ENCODE results near the gene RBM15. TPM values are rescaled to one million over a fixed set of nuclear protein-coding genes. Genes with fewer than 3 reads are reported as not detected.

Gene RBM15
- polyA plus RNA-seq, 1 of the 3 experiments (the other 2 are of a cell fraction), result 3.8 TPM

- Histone ChIP-seq H3K27ac (ENCODE audit: low read depth in 2 of 2, low read length in 1 of 2) (peak overlapping the region; percentile 98 to 99), H3K4me1 (ENCODE audit: control insufficient read depth in 1 of 2, insufficient read depth in 2 of 2, low read depth in 1 of 2, low read length in 1 of 2) (peaks cover 28 to 44% of the 10 kb centered on the region in 2 experiments), H4K20me1 (ENCODE audit: insufficient read depth) (peaks cover 37% of the 10 kb centered on the region), H3F3A (replicated peaks; ENCODE audit: insufficient read depth) (peaks cover 16% of the 10 kb centered on the region), H3K4me2 (peak overlapping the region; percentile 95), H3K79me2 (ENCODE audit: insufficient read depth) (peaks cover 48% of the 10 kb centered on the region), H3K9me3 (no peaks in the 10 kb centered on the region), H3K36me3 (replicated peaks in 1 of 2; ENCODE audit: control insufficient read depth in 1 of 2, insufficient read depth in 2 of 2, low read length in 1 of 2) (peaks cover 26 to 31% of the 10 kb centered on the region in 2 experiments), H3K27me3 (ENCODE audit: insufficient read depth) (no peaks in the 10 kb centered on the region), H2AFZ (ENCODE audit: low read depth) (peak overlapping the region; percentile 91), H3K4me3 (ENCODE audit: low read depth in 2 of 2, low read length in 1 of 2) (peak overlapping the region; percentile 81 to 99), H3K9ac (peak overlapping the region; percentile 91), H3K9me2 (no peaks in the 10 kb centered on the region)
- CTCF ChIA-PET, result interaction anchor here (0.9 to 10.0 kb wide), 27 partner anchors 11 to 309 kb away, joined by 3 to 100 read pairs (median 4); partner anchors contain the start of gene LAMTOR5
- 2% methylated on average over 22 of the region's 57 CpGs for WGBS (ENCODE audit: low lambda C conversion rate)
- TF ChIP-seq FOXM1 (IDR thresholded peaks at IDR 0.05; ENCODE audit: low read depth) (no peak), FOXJ3 (CRISPR knock-in tag; IDR thresholded peaks at IDR 0.05) (no peak), TCF12 (IDR thresholded peaks at IDR 0.05) (no peak), TAF1 (IDR thresholded peaks at IDR 0.05; ENCODE audit: borderline replicate concordance, low read depth, low read length) (peak; percentile 74; the same call in 1 of the 2 replicates), YY1 (IDR thresholded peaks at IDR 0.05; ENCODE audit: low read depth) (peak; percentile 81), POLR2AphosphoS5 (IDR thresholded peaks at IDR 0.05; ENCODE audit: low read depth, low read length) (peak; percentile 65; the same call in 1 of the 2 replicates), RAD21 (IDR thresholded peaks at IDR 0.05; ENCODE audit: low read length) (no peak), MAX (IDR thresholded peaks at IDR 0.05; ENCODE audit: low read depth) (peak; percentile 95), JUND (IDR thresholded peaks at IDR 0.05) (no peak), RXRA (IDR thresholded peaks at IDR 0.05; ENCODE audit: borderline replicate concordance, low read depth) (peak; percentile 43; the same call in 1 of the 2 replicates), EP300 (IDR thresholded peaks at IDR 0.05; ENCODE audit: borderline replicate concordance in 1 of 2, low read depth in 1 of 2, low read length in 1 of 2) (no peak; a peak in 1 of 4 replicates), FOSL2 (IDR thresholded peaks at IDR 0.05; ENCODE audit: borderline replicate concordance, low read depth) (no peak; the same call in 1 of the 2 replicates), TEAD4 (IDR thresholded peaks at IDR 0.05; ENCODE audit: borderline replicate concordance, insufficient read depth) (0 out of 2 replicates have a peak, but pooled peaks have one; percentile 41), ELF1 (IDR thresholded peaks at IDR 0.05) (no peak), MXI1 (IDR thresholded peaks at IDR 0.05; ENCODE audit: low read depth, low read length) (peak; percentile 95), USF1 (IDR thresholded peaks at IDR 0.05; ENCODE audit: borderline replicate concordance, low read depth) (no peak; the same call in 1 of the 2 replicates), EZH2phosphoT487 (IDR thresholded peaks at IDR 0.05; ENCODE audit: borderline replicate concordance, low read depth) (no peak), SIN3A (IDR thresholded peaks at IDR 0.05; ENCODE audit: borderline replicate concordance, low read depth, low read length) (no peak; the same call in 1 of the 2 replicates)
- TF ChIP-seq, protein P1, sequence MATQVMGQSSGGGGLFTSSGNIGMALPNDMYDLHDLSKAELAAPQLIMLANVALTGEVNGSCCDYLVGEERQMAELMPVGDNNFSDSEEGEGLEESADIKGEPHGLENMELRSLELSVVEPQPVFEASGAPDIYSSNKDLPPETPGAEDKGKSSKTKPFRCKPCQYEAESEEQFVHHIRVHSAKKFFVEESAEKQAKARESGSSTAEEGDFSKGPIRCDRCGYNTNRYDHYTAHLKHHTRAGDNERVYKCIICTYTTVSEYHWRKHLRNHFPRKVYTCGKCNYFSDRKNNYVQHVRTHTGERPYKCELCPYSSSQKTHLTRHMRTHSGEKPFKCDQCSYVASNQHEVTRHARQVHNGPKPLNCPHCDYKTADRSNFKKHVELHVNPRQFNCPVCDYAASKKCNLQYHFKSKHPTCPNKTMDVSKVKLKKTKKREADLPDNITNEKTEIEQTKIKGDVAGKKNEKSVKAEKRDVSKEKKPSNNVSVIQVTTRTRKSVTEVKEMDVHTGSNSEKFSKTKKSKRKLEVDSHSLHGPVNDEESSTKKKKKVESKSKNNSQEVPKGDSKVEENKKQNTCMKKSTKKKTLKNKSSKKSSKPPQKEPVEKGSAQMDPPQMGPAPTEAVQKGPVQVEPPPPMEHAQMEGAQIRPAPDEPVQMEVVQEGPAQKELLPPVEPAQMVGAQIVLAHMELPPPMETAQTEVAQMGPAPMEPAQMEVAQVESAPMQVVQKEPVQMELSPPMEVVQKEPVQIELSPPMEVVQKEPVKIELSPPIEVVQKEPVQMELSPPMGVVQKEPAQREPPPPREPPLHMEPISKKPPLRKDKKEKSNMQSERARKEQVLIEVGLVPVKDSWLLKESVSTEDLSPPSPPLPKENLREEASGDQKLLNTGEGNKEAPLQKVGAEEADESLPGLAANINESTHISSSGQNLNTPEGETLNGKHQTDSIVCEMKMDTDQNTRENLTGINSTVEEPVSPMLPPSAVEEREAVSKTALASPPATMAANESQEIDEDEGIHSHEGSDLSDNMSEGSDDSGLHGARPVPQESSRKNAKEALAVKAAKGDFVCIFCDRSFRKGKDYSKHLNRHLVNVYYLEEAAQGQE (IDR thresholded peaks at IDR 0.05; ENCODE audit: low read depth, low read length), result peak; percentile 9; the same call in 1 of the 2 replicates
- TF ChIP-seq, protein P2, sequence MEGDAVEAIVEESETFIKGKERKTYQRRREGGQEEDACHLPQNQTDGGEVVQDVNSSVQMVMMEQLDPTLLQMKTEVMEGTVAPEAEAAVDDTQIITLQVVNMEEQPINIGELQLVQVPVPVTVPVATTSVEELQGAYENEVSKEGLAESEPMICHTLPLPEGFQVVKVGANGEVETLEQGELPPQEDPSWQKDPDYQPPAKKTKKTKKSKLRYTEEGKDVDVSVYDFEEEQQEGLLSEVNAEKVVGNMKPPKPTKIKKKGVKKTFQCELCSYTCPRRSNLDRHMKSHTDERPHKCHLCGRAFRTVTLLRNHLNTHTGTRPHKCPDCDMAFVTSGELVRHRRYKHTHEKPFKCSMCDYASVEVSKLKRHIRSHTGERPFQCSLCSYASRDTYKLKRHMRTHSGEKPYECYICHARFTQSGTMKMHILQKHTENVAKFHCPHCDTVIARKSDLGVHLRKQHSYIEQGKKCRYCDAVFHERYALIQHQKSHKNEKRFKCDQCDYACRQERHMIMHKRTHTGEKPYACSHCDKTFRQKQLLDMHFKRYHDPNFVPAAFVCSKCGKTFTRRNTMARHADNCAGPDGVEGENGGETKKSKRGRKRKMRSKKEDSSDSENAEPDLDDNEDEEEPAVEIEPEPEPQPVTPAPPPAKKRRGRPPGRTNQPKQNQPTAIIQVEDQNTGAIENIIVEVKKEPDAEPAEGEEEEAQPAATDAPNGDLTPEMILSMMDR (IDR thresholded peaks at IDR 0.05), result peak; percentile 59
- TF ChIP-seq, protein P3, sequence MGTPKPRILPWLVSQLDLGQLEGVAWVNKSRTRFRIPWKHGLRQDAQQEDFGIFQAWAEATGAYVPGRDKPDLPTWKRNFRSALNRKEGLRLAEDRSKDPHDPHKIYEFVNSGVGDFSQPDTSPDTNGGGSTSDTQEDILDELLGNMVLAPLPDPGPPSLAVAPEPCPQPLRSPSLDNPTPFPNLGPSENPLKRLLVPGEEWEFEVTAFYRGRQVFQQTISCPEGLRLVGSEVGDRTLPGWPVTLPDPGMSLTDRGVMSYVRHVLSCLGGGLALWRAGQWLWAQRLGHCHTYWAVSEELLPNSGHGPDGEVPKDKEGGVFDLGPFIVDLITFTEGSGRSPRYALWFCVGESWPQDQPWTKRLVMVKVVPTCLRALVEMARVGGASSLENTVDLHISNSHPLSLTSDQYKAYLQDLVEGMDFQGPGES (IDR thresholded peaks at IDR 0.05; ENCODE audit: low read depth, low read length), result no peak
- DNase-seq, result peak; percentile 93
- POLR2A ChIA-PET, result interaction anchor here (0.7 to 1.6 kb wide), 11 partner anchors 10 to 304 kb away, joined by 3 to 7 read pairs (median 3); partner anchors contain the start of genes LAMTOR5 and STRIP1
Measured at GRCh38 chr1:110338309-110338885, 780 bp upstream of the RBM15 start.

Data from SK-N-SH (cell line).